SK-N-SH treated with all-trans-retinoic acid at 6 μM for 48 hours (cell line): ENCODE data around the gene CELF4.

Experiments used
- BACH2 ChIP-seq: fragments of 250-450 bp; sonication (Bioruptor Pico); IDR thresholded peaks from 2 replicates; pipeline ENCODE4 v1.9.0; 2021; ENCODE audit warnings: mild to moderate bottlenecking, borderline replicate concordance
- CREB5 ChIP-seq: fragments of 250-450 bp; sonication (Bioruptor Pico); IDR thresholded peaks from 2 replicates; pipeline ENCODE4 v1.5.1; 2020; ENCODE audit warnings: low read depth, mild to moderate bottlenecking, moderate library complexity
- PPARA ChIP-seq: fragments of 250-450 bp; sonication (Bioruptor Pico); IDR thresholded peaks from 2 replicates; pipeline ENCODE4 v1.5.0; 2020; ENCODE audit warnings: mild to moderate bottlenecking, borderline replicate concordance
- RARB ChIP-seq: fragments of 250-450 bp; sonication (Bioruptor Pico); IDR thresholded peaks from 2 replicates; pipeline ENCODE4 v1.8.0; 2021; ENCODE audit warnings: mild to moderate bottlenecking, moderate library complexity
- TOX ChIP-seq: fragments of 250-450 bp; sonication (Bioruptor Pico); IDR thresholded peaks from 2 replicates; pipeline ENCODE4 v1.8.0; 2021; ENCODE audit warnings: mild to moderate bottlenecking, moderate library complexity, borderline replicate concordance
- TSHZ2 ChIP-seq: fragments of 250-450 bp; sonication (Bioruptor Pico); IDR thresholded peaks from 2 replicates; pipeline ENCODE4 v1.5.0; 2020; ENCODE audit warnings: mild to moderate bottlenecking, moderate library complexity
- ZC3H10 ChIP-seq: fragments of 250-450 bp; sonication (Bioruptor Pico); IDR thresholded peaks from 2 replicates; pipeline ENCODE4 v1.5.1; 2021; ENCODE audit warnings: mild to moderate bottlenecking, moderate library complexity
- ZNF70 ChIP-seq: fragments of 450-650 bp; formaldehyde crosslinking; IDR thresholded peaks from 2 replicates; pipeline ENCODE4 v1.5.0; 2020; ENCODE audit warnings: mild to moderate bottlenecking, moderate library complexity
- ZNF8 ChIP-seq: fragments of 450-650 bp; formaldehyde crosslinking; IDR thresholded peaks from 2 replicates; pipeline ENCODE4 v1.5.0; 2020; ENCODE audit warnings: mild to moderate bottlenecking, moderate library complexity
- TF ChIP-seq, protein P1 (sequence below): fragments of 250-450 bp; sonication (Bioruptor Pico); IDR thresholded peaks from 2 replicates; pipeline ENCODE4 v1.8.0; 2020; ENCODE audit warnings: mild to moderate bottlenecking, moderate library complexity, borderline replicate concordance

DNA sequence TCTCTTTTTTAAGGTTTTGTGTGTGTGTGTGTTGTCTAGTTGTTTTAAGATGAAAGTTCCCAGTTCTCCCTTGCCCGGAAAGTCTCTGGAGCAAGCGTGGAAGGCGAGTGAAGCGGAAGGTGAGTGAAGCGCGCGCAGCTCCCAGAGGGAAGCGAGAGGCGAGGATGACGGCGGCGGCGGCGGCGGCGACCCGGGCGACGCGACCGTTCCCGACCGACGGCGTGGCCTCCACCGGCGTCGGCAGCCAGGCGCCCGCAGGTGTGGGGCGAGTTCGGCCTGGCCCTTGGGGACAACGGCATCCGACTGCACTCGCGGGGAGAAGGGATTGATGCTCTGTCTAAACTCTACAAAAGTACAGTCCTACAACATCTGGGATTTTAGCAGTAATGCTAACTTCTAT, 321.9 kb downstream of the CELF4 start:
- TF ChIP-seq BACH2 (CRISPR knock-in tag) (no peak), CREB5 (CRISPR knock-in tag) (no peak), ZNF8 (no peak), ZC3H10 (CRISPR knock-in tag) (no peak), ZNF70 (CRISPR knock-in tag) (no peak), PPARA (CRISPR knock-in tag) (no peak), RARB (CRISPR knock-in tag) (no peak), TOX (CRISPR knock-in tag) (no peak), TSHZ2 (CRISPR knock-in tag) (no peak)
- TF ChIP-seq, protein P1, sequence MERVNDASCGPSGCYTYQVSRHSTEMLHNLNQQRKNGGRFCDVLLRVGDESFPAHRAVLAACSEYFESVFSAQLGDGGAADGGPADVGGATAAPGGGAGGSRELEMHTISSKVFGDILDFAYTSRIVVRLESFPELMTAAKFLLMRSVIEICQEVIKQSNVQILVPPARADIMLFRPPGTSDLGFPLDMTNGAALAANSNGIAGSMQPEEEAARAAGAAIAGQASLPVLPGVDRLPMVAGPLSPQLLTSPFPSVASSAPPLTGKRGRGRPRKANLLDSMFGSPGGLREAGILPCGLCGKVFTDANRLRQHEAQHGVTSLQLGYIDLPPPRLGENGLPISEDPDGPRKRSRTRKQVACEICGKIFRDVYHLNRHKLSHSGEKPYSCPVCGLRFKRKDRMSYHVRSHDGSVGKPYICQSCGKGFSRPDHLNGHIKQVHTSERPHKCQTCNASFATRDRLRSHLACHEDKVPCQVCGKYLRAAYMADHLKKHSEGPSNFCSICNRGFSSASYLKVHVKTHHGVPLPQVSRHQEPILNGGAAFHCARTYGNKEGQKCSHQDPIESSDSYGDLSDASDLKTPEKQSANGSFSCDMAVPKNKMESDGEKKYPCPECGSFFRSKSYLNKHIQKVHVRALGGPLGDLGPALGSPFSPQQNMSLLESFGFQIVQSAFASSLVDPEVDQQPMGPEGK (CRISPR knock-in tag) = no peak
